Transverse colon (tissue), 4 donors: ENCODE results near the gene PBX2.

ENCODE experiments used
- CTCF ChIP-seq, 5 experiments: fragments of 200-600 bp in 3 of 5; fragments of 450-650 bp in 2 of 5; sonication (generic) in 3 of 5; IDR thresholded peaks; 1 replicate in 2 of 5; 2 replicates in 3 of 5; pipeline ENCODE4 v1.5.1; 2016 to 2017; ENCODE audit warnings: antibody characterized with exemption in 5 of 5, inconsistent platforms in 3 of 5, mild to moderate bottlenecking in 2 of 5, moderate library complexity in 1 of 5
- EP300 ChIP-seq: sonication (generic); formaldehyde crosslinking; IDR thresholded peaks from one replicate; pipeline ENCODE4 v1.6.1; 2017; ENCODE audit warnings: antibody characterized with exemption, low read depth
- POLR2A ChIP-seq: fragments of 450-650 bp; IDR thresholded peaks from one replicate; pipeline ENCODE4 v1.6.1; 2016; ENCODE audit warnings: antibody characterized with exemption, mild to moderate bottlenecking, moderate library complexity
- POLR2AphosphoS5 ChIP-seq, 3 donors: sonication (generic); formaldehyde crosslinking; IDR thresholded peaks; one replicate each; pipeline ENCODE4 v1.6.1; 2016; ENCODE audit warnings: antibody characterized with exemption in 3 of 3

DNA sequence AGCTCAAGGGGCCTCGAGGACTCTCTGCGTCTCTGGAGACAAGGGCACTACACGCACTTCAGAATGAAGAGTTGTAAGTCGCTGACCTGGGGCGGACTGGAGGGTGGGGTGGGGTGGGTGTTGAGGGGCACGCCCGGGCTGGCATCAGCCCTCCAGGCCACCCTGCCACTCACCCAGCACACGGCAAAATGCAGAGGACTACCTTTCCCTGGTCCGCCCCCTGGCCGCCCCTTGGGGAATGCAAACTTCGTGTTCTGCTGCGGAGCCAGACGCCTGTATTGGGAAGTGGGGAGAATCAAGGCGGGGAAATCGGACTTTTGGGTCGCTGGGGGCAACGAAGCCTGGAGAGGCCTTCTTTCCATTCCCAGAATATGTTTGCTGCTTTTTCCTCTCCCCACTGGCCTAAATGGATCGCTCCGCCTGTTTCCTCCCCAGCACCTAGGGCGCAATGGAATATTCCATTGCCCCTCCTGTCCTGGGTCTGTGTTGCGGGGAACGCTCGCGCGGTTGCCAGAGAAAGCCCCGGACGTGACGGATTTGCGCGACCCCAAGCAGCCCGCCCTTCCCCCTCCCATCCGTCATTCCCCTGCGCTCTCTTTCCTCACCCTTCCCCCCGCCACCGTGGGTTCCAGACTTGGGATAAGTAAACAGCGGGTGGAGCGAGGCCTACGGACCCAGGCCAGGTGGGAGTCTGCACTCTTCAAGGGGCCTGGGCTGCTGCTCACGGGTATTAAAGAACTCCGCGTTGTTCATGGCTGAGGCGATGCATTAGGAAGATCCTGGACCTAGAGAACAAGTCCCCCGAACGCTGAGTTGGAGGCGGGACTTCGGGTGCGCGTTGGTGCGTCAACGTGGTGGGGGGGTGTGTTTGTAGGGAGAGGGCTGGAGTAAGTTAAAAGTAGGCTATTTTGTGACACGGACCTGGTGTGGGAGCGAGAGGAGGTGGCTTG, 36.2 kb downstream of the PBX2 start, which contains the start of gene PPT2:
- TF ChIP-seq CTCF (IDR thresholded peaks at IDR 0.05) (peak in 2 of 5 experiments; percentile 25 to 28), POLR2A (no peak), POLR2AphosphoS5 (IDR thresholded peaks at IDR 0.05) (peak; percentile 64 to 75 (median 68)), EP300 (no peak)
